Liver (tissue), 3 donors: ENCODE data around the gene CASP6.

ENCODE experiments used
- CTCF ChIP-seq: fragments of 150-350 bp; IDR thresholded peaks from 2 replicates; pipeline ENCODE4 v1.5.1; 2017; ENCODE audit warnings: improper control_type of control experiment, low read depth, low read length; ENCODE audit not compliant: missing input control
- FOXA1 ChIP-seq: IDR thresholded peaks from 2 replicates; pipeline ENCODE4 v1.6.1; 2016; ENCODE audit warnings: antibody characterized with exemption
- HNF4G ChIP-seq: IDR thresholded peaks from 2 replicates; pipeline ENCODE4 v1.6.1; 2016; ENCODE audit warnings: antibody characterized with exemption
- JUND ChIP-seq, 2 donors: IDR thresholded peaks; 2 replicates each; pipeline ENCODE4 v1.6.1; 2016; ENCODE audit warnings: antibody characterized with exemption in 2 of 2
- MAX ChIP-seq: IDR thresholded peaks from 2 replicates; pipeline ENCODE4 v1.6.1; 2016; ENCODE audit warnings: antibody characterized with exemption
- REST ChIP-seq: IDR thresholded peaks from 2 replicates; pipeline ENCODE4 v1.6.1; 2016; ENCODE audit warnings: antibody characterized with exemption, mild to moderate bottlenecking
- donor health status: healthy.
- donor health status: healthy.

GRCh38 chr4:109699553-109700225 lies 3.6 kb downstream of the CASP6 start:
- TF ChIP-seq FOXA1, result no peak
- TF ChIP-seq CTCF, result no peak
- no peak for TF ChIP-seq HNF4G
- no peak for TF ChIP-seq MAX
- no peak for TF ChIP-seq JUND (IDR thresholded peaks at IDR 0.05)
- no peak for TF ChIP-seq REST
